NCI-H2196 treated with DMSO at 0.1 percent for 48 hours (cell line): Measurements from ENCODE around the gene TNIK.
"Not testable (repeated sequence)": the region's sequence is repeated elsewhere in the genome, so short reads cannot be mapped to it uniquely, and the experiment has no call there.

Source experiments
- DNase-seq: peaks from one replicate; lab custom pipeline; 2025; ENCODE audit not compliant: unreplicated experiment; lab: John Stamatoyannopoulos, UW

The TNIK gene

GRCh38 chr3:171149526-171150116 lies 310.6 kb downstream of the TNIK start:
- DNase-seq, result no peak

- DNase-seq, result no peak
Measured at GRCh38 chr3:171145798-171146197, 314.4 kb downstream of the TNIK start.

- peak; percentile 79 for DNase-seq
Measured at GRCh38 chr3:171142985-171143384, 317.2 kb downstream of the TNIK start.

GRCh38 chr3:171140246-171140645 lies 320.0 kb downstream of the TNIK start:
- no peak for DNase-seq

- no peak for DNase-seq
Measured at GRCh38 chr3:171138027-171138426, 322.2 kb downstream of the TNIK start.

DNA sequence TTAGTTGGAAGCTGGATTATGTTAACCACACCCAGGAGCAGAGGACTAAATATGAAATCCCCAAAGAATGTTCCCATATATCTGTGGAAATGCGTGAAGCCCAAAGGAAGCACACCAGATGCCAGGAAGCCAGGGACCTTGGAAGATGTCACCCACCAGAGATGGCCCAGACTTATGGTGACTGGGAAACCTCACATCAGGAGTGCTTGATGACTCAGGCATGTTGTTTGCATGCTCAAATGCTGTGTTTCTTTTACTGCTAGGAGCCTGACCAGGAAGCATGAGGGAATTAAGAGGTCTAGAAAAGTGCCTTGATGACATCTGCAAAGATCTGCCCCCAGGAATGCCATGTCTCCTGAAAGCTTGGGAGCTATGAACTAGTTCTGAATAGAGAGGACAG lies 324.7 kb downstream of the TNIK start:
- DNase-seq, result no peak

- DNase-seq, result no peak
Measured at GRCh38 chr3:171133796-171134569, 326.2 kb downstream of the TNIK start.

GRCh38 chr3:171133337-171133736 lies 326.9 kb downstream of the TNIK start:
- no peak for DNase-seq

DNA sequence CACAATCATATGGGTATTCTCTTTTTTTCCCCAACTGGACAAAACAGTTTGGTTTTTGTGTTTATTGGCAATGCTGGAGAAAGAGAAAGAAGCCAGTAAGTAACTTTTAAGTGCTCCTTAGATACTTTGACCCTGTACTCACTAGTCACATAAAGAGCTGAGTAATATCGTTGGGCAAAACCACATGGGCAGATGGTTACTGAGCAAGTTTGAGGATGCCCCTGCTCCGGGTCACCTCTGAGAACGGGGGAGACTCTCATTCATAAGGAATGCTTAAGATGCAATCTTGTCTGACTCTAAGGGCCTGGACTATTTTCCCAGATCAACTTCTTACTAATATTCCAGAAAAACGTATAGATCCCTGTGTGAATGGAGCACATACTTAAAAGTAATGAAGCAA lies 327.3 kb downstream of the TNIK start:
- no peak for DNase-seq

GRCh38 chr3:171129827-171130226 lies 330.4 kb downstream of the TNIK start:
- DNase-seq, result no peak

GRCh38 chr3:171127611-171128010 lies 332.6 kb downstream of the TNIK start:
- no peak for DNase-seq

DNA sequence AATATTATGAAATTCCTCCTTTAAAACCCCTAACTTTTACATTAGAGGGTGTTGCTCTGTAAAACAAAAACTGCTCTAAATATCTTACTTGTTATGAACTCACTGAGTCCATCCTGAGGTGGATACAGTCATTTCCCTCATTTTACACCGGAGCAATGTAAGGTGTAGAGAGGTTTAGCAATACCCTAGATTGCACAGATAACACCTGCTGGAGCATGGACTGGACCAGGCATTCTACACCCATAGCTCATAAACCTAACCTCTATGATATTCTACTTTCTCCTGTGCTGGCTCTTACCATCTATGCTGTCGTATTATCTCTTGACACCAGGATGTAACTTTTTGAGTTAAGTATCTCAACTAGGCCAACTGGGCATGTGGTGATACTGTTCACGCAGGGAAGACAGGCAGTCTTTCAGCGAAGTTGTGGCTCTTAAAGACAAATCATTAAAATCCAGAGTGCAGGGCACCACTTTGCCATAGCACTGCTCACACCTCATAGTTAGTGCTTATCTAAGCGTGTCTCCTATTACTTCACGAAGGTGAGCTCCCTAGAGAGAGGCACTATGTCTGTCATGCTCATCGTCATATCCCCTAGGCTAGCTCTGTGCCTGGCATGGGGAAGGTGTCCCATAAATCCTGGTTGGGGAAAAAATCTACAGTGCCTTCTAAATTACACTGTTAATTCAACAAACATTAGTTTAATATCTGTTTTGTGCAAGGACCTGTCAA lies 333.6 kb downstream of the TNIK start:
- no peak for DNase-seq

- no peak for DNase-seq
Measured at GRCh38 chr3:171125010-171125409, 335.2 kb downstream of the TNIK start.

GRCh38 chr3:171123915-171124314 lies 336.3 kb downstream of the TNIK start:
- DNase-seq, result no peak

GRCh38 chr3:171122861-171123260 lies 337.3 kb downstream of the TNIK start:
- DNase-seq, result no peak

- DNase-seq, result no peak
Measured at GRCh38 chr3:171122240-171122639, 338.0 kb downstream of the TNIK start.

DNA sequence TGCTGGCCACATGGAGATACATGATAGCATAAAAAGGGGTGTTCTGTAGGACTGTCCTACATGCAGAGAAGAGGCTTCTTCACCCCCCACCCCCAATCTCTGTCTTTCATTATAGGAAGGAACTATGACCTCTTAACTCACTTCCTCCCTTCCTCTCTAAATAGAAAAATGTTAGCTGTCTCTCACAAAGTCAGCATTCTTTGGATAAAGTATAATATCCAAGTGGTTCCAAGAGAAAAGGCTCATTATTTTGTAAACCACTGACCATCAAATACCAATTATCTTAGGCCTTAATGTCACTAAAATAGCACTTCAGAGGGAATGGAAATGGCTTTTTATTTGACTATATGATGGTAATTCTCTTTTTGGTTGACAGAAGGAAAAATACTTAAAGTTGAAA lies 338.4 kb downstream of the TNIK start:
- DNase-seq, result no peak

DNA sequence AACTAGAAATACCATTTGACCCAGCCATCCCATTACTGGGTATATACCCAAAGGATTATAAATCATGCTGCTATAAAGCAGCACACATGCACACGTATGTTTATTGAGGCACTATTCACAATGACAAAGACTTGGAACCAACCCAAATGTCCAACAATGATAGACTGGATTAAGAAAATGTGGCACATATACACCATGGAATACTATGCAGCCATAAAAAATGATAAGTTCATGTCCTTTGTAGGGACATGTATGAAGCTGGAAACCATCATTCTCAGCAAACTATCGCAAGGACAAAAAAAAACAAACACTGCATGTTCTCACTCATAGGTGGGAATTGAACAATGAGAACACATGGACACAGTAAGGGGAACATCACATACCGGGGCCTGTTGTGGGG lies 340.8 kb downstream of the TNIK start:
- DNase-seq, result not testable (repeated sequence)

DNA sequence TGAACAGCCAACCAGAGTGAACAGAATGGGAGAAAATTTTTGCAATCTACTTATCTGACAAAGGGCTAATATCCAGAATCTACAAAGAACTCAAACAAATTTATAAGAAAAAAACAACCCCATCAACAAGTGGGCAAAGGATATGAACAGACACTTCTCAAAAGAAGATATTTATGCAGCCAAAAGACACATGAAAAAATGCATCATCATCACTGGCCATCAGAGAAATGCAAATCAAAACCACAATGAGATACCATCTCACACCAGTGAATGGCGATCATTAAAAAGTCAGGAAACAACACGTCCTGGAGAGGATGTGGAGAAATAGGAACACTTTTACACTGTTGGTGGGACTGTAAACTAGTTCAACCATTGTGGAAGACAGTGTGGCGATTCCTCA lies 341.2 kb downstream of the TNIK start:
- DNase-seq, result not testable (repeated sequence)

DNA sequence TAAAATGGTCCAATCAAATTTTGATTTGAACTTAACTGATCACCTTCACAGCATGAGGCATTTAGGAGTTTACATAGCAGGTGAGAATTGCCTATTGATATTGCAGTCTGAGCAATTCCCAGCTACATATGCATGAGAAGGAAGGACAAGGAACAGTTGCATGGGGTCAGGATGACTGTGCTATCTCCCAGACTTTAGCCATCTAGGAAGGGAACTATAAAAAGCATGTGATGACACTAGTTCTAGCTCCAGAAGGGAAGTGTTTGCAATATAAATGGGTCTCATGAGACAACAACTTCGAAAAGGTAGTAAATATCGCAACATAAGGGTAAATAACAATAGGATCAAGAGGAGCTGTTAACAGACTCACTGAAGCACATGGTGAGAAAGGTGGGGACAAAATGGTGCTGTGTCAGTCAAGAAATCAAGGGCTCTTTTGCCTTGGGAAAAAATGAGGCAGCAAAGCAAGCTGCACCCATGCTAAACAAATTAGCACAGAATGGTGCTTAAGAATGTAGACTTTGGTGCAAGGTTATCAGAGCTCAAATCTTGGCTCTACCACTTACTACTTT lies 343.3 kb downstream of the TNIK start:
- no peak for DNase-seq

DNA sequence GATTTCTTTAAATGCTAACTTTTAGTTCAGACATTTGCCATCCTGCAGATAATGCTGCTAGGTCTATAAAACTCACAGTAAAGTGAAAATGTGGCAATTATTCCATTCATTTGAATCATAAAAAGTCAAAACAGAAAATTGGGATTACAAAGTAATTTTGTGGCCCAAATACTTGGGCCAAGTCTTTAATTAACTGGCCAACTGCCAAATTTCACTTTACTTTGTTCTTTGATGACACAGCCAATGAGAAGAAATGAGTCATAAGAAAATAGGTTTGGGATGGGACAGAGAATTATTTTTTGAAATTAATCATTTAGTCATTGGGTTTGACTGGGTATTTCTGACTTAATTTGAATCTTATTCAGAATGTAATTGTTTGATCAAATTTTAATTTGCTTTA lies 343.8 kb downstream of the TNIK start:
- DNase-seq, result no peak

DNA sequence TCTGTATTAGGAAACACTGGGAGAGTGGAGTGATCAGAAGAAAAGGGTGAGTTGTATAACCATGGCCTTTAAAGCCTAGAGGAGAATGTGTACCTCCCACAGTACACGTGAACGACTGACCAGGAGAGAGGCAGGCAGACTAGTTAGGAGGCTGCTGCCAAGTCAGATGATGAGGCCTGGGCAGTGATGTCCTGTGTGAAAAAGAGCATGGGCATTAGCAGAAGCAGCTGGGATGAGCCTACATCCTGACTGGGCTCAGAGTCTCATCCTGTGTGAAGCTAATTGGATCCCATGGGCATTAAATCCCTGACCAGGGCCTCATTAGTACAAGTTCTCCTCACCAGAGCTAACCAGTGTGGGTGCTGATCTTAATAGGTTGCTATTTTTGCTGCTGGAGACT lies 344.5 kb downstream of the TNIK start:
- DNase-seq, result no peak
